ENCODE measurements around the gene OGFOD3. TPM values are rescaled to one million over a fixed set of nuclear protein-coding genes. Genes with fewer than 3 reads are reported as not detected.

Gene OGFOD3
- total and polyA plus RNA-seq, 2 donors (not counting 3 experiments of a cell fraction or from before 2014, with no cell fraction given): 31.7 to 34.8 TPM

DNA sequence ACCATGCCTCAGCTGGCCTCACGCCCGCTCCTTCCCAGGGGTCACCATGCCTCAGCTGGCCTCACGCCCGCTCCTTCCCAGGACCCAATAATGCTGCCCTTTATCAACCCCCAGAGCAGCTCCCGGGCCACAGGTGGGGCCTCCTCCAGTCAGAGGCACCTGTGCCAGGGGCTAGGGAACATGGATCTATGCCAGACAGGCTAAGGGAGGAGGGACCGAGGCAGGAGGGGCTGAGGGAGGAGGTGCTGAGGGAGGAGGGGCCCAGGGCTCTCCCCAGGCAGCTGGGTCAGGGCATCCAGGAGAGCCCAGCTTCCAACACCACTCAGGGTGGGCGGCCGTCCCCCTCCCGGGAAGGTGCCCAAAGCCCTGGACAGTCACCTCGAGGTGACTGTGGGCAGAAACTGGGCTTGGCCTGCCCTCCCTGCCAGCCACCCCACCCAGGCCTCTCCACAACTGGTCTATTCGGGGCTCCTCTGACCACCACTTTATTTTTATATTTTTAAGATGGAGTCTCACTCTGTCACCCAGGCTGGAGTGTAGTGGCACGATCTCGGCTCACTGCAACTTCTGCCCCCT is 27.4 kb downstream of the OGFOD3 start:
- ChIA-PET POLR2A (no interaction called here), CTCF (no interaction called here)
- no peaks in the 10 kb centered on the region for H3K9me3 ChIP-seq (replicated peaks; ENCODE audit: control insufficient read depth, insufficient read depth, low read length)
- no peak overlapping the region for H3K4me3 ChIP-seq (replicated peaks in 1 of 3; ENCODE audit: insufficient read depth in 1 of 3, low read depth in 1 of 3, low read length in 3 of 3)
- TF ChIP-seq MYC (IDR thresholded peaks at IDR 0.05; ENCODE audit: low read depth, low read length) (no peak), FOS (IDR thresholded peaks at IDR 0.05; ENCODE audit: borderline replicate concordance, insufficient read depth, low read length) (no peak), GATA2 (IDR thresholded peaks at IDR 0.05; ENCODE audit: insufficient read depth, insufficient read length, low read depth, low read length) (no peak), EZH2 (IDR thresholded peaks at IDR 0.05; ENCODE audit: borderline replicate concordance, low read depth, low read length, severe bottlenecking) (no peak), POLR2AphosphoS5 (IDR thresholded peaks at IDR 0.05; ENCODE audit: insufficient read depth, low read depth, low read length) (no peak), JUN (IDR thresholded peaks at IDR 0.05; ENCODE audit: borderline replicate concordance, insufficient read depth, insufficient read length, low read depth) (no peak), POLR2A (IDR thresholded peaks at IDR 0.05; ENCODE audit: low read depth, low read length) (no peak)
- TF ChIP-seq, protein P1, sequence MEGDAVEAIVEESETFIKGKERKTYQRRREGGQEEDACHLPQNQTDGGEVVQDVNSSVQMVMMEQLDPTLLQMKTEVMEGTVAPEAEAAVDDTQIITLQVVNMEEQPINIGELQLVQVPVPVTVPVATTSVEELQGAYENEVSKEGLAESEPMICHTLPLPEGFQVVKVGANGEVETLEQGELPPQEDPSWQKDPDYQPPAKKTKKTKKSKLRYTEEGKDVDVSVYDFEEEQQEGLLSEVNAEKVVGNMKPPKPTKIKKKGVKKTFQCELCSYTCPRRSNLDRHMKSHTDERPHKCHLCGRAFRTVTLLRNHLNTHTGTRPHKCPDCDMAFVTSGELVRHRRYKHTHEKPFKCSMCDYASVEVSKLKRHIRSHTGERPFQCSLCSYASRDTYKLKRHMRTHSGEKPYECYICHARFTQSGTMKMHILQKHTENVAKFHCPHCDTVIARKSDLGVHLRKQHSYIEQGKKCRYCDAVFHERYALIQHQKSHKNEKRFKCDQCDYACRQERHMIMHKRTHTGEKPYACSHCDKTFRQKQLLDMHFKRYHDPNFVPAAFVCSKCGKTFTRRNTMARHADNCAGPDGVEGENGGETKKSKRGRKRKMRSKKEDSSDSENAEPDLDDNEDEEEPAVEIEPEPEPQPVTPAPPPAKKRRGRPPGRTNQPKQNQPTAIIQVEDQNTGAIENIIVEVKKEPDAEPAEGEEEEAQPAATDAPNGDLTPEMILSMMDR (IDR thresholded peaks at IDR 0.05; ENCODE audit: extremely low read depth in 1 of 2, insufficient read depth in 1 of 2, low read depth in 1 of 2, low read length in 2 of 2): no peak
- TF ChIP-seq, protein P2, sequence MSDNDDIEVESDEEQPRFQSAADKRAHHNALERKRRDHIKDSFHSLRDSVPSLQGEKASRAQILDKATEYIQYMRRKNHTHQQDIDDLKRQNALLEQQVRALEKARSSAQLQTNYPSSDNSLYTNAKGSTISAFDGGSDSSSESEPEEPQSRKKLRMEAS (IDR thresholded peaks at IDR 0.05; ENCODE audit: insufficient read depth, insufficient read length): no peak
- H3K4me2 ChIP-seq (ENCODE audit: insufficient read depth, low read length): no peak overlapping the region
- H3K36me3 ChIP-seq (ENCODE audit: control insufficient read depth in 2 of 2, extremely low read depth in 1 of 2, insufficient read depth in 2 of 2, low read length in 2 of 2): no peaks in the 10 kb centered on the region
- no peak overlapping the region for H2AFZ ChIP-seq (ENCODE audit: low read depth, low read length)
- intact Hi-C loops (cut with micrococcal nuclease): no loop called here
- no peaks in the 10 kb centered on the region for H3K27me3 ChIP-seq (ENCODE audit: control insufficient read depth in 2 of 2, insufficient read depth in 2 of 2, low read length in 2 of 2)
- no peaks in the 10 kb centered on the region for H3K79me2 ChIP-seq (ENCODE audit: control insufficient read depth, insufficient read depth, low read length)
- dilution Hi-C loops (cut with MboI; ENCODE audit: extremely low pct_ligation_motif_present, low sequenced_read_pairs): no loop called here
- BruUV-seq (replicated peaks): no TSS peak
- no peak overlapping the region for H3K9ac ChIP-seq (replicated peaks; ENCODE audit: extremely low read depth, insufficient read depth, low read length)
- DNase-seq (ENCODE audit: low read depth, low spot score): no peak
- no peaks in the 10 kb centered on the region for H4K20me1 ChIP-seq (replicated peaks; ENCODE audit: control insufficient read depth, extremely low read depth, insufficient read depth, low read length)
- H3K4me1 ChIP-seq (ENCODE audit: control insufficient read depth, extremely low read depth, insufficient read depth, low read length): no peaks in the 10 kb centered on the region
- H3K27ac ChIP-seq (ENCODE audit: insufficient read depth, low read depth, low read length): no peak overlapping the region
- H3K9me1 ChIP-seq (replicated peaks; ENCODE audit: control insufficient read depth, extremely low read depth, insufficient read depth, low read length): no peaks in the 10 kb centered on the region
- FAIRE-seq: no peak

Measured in endothelial cell of umbilical vein (primary cell).